GM12892 (cell line): Measurements from ENCODE around the gene IFT20.

ENCODE experiments used
- POLR2A ChIP-seq: IDR thresholded peaks from 2 replicates; pipeline ENCODE4 v1.6.1; 2011; ENCODE audit warnings: low read depth, low read length, control low read depth
- POLR2AphosphoS5 ChIP-seq: IDR thresholded peaks from 2 replicates; pipeline ENCODE4 v1.6.1; 2011; ENCODE audit warnings: low read depth, low read length, control low read depth
- TAF1 ChIP-seq: IDR thresholded peaks from 2 replicates; pipeline ENCODE4 v1.6.1; 2011; ENCODE audit warnings: low read depth, mild to moderate bottlenecking, control low read depth, low read length, borderline replicate concordance

DNA sequence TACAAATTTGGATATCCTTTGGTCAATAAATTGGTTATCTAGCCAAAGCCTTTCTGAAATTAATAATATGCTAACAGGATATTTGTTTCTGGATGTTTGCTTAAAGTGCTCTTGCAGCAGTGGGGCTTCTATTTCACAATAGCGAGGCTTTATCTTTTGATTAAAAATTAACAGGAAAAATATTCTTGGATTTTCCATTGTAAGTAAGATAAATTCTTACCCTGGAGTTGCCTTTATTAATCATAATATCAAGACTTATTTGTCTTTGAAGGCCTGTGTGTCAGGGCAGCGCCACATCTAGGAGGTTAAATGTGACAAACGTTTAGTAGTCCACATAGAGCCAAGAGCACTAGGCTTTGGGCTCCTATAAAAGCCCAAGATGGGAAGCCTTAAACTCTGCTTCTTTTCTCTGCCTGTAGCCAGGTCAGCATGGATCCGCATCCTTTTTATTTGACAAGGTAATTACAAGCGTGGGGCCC is 11.0 kb downstream of the IFT20 start:
- TF ChIP-seq POLR2A: no peak
- TF ChIP-seq POLR2AphosphoS5: no peak
- TF ChIP-seq TAF1: no peak
